Stimulated activated CD4-positive, alpha-beta T cell treated with anti-CD3 and anti-CD28 coated beads, Interleukin-1b, Interleukin-23, amount 100 ng/mL, for 1 hour (primary cell): ENCODE measurements around the gene RHOA.

ENCODE experiments used
- DNase-seq, 2 donors: peaks; one replicate each; pipeline ENCODE4 v3.0.0-alpha.2; 2020; ENCODE audit warnings: low read depth in 2 of 2

Gene RHOA

DNA sequence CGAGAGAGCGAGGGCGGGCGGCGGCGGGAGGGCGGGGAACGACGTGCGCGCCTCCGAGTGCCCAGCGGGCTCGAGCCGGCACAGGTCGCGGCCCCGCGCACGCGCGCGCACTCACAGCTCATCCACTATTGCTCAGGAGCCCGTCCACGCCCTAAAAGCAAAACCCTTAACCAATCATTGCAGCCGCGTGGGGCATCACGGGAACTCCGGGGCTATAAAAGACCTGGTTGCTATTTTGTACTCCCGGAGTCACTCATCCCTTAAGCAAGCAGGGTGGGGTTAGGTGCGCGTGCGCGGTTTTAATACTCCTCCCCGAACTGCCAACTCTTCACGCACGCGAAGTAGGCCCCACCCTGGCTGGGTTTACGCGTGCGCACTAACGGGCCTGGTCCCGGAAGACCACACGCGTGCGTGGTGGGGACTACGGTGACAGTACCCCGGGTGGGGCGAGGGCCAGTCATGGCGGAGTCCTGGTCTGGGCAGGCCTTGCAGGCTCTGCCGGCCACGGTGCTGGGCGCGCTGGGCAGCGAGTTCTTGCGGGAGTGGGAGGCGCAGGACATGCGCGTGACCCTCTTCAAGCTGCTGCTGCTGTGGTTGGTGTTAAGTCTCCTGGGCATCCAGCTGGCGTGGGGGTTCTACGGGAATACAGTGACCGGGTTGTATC, at the start of gene RHOA, which contains the start of gene TCTA:
Gene RHOA, minus strand, starts transcription at position 9 of the 664 bp plus-strand sequence. CDS start 36,387 bp downstream, outside the sequence.
Gene TCTA, plus strand, starts transcription at position 456 of the 664 bp plus-strand sequence. Its CDS starts 4 bp downstream, at position 460.
- DNase-seq = peak; percentile 96 to 99

- no peak for DNase-seq
Observed at GRCh38 chr3:49460956-49461355, 49.2 kb upstream of the RHOA start.

GRCh38 chr3:49460188-49460890, 48.6 kb upstream of the RHOA start:
- no peak for DNase-seq

- DNase-seq = no peak
Observed at GRCh38 chr3:49456466-49456865, 44.7 kb upstream of the RHOA start.

- no peak for DNase-seq
Observed at GRCh38 chr3:49454898-49455681, 43.3 kb upstream of the RHOA start.

DNA sequence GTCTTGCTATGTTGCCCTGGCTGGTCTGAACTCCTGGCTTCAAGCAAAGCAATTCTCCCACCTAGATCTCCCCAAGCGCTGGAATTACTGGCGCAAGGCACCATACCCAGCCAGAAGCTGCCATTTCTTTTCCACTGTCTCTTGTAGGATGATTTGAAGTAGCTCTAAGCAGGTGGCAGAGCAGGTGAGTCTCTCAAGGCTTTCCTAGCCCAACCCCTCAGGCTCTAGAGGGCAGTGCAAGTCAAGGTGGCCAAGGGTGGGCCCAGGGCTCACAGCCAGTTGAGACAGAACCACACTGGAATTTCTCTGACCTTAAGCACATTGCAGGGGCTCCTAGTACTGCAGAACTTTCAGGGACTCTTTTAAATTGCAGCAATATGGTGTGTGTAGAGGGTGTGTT, 42.7 kb upstream of the RHOA start:
- no peak for DNase-seq

GRCh38 chr3:49453621-49454020, 41.8 kb upstream of the RHOA start:
- no peak for DNase-seq

- DNase-seq = no peak
Observed at GRCh38 chr3:49445391-49445790, 33.6 kb upstream of the RHOA start.

DNA sequence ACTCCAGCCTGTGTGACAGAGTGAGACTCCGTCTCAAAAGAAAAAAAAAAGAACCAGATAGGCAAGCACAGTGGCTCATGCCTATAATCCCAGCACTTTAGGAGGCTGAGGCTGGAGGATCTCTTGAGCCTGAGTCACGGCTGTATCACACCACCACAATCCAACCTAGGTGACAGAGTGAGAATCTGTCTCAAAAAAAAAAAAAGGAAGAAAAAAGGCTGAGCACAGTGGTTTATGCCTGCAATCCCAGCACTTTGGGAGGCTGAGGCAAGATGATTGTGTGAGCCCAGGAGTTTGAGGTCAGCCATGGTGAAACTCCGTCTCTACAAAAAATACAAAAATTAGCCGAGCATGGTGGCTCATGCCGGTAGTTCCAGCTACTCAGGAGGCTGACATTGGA, 23.0 kb upstream of the RHOA start:
- no peak for DNase-seq

DNA sequence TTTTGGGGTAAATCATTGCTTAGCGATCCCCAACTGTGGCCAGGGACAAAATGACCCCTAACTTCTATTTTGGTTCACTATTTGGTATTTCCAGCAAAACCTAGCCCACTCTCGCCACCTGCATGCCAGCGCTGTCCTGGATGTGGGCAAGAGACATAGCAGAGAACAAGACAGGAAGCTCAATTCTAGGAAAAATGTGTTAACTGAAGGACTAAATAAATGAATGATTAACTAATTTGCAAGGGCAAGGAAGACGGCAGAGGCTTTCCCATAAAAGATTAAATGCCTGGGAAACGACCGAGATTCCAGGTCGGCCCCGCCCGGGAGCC, 16.9 kb upstream of the RHOA start:
- DNase-seq = no peak

DNA sequence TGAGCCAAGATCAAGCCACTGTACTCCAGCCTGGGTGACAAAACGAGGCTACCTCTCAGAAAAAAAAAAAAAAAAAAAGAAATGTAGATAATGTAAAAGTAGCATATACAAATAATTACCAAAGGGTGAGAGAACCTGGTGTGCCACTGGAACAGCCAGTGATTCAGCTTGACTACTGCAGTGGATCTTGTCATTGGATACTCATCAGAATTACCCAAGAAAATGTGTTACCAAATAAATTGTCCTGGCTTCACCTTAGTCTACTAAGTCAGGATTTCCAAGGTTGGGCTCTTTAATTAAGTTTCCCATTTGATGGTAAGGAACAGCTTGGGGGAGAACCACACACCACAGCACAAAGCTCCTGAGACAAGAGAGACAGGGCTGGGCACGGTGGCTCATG, 15.8 kb upstream of the RHOA start:
- DNase-seq = no peak

- DNase-seq = no peak
Observed at GRCh38 chr3:49424816-49425215, 13.0 kb upstream of the RHOA start.

GRCh38 chr3:49422379-49423248, 10.8 kb upstream of the RHOA start, which contains the start of gene AMT:
AMT (minus strand) TSS chr3:49422473; CDS start chr3:49422450, 23 bp downstream.
- no peak for DNase-seq

DNA sequence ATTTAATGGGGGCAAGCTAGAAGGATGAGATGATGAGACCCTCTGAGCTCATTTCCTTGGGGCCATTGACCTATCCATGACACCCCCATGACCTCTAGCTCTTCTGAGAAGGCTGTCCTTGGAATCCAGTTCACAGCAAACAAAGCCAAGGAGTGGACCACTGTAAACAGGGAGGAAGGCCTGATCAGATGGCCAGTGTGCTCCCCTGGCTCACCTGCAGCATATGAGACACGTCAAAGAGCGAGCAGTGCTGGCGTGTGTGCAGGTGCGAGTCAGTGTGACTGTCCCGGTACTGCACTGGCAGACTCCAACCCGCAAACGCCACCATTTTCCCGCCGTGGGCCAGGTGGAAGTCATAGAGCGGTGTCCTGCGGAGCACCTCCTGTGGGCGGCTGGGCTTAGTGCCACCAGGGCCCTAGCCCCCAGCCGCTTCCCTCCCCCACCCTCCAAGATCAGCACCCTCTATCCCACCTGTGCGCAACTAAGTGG, 10.2 kb upstream of the RHOA start:
- DNase-seq = no peak

DNA sequence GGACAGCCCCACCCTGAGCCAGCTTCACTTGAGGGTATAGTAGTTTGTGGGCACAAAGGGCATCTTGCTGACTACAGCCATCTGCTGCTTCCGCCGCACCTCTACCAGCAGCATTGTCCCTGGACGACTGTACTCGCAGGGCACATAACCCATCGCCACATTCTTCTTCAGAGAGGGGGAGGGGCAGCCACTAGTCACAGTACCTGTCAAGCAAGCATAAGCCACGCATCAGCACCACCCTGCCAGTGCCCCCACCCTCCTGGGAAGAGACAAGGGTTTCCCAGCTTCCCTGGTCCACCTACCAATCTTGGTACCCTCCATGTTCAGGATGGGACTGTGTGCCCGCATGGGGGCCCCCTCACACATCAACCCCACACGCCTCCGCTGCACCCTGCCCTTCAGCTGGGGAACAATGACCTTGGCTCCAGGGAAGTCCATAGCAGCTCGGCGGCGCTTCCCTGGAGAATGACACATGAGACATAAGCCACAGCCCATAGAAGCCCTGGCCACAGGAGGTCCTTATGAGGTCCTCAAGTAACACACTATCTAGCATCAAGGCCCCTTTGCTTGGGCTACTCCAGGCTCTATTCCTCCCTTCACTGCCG, 5.8 kb upstream of the RHOA start:
- no peak for DNase-seq

DNA sequence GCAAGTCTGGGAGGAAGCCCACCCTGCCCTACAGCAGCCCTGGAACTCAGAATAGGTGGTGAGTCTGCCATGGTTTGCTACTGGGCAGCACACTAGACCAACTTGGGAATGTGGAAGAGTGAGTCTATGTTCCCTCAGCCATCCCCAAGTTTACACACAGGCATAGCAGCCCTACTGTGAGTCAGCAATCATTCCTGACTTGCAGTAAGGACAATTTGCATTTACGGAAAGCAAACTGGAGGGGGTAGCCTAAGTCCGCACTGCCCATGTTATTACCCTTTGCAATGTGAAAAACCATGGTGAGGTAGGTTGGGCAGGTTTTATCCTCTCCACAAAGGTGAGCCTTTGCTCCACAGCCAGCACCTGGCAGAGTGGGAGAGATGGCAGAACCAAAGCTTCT, 5.1 kb upstream of the RHOA start:
- no peak for DNase-seq

GRCh38 chr3:49415931-49416601, 4.3 kb upstream of the RHOA start:
- DNase-seq = peak; percentile 7 to 39

DNA sequence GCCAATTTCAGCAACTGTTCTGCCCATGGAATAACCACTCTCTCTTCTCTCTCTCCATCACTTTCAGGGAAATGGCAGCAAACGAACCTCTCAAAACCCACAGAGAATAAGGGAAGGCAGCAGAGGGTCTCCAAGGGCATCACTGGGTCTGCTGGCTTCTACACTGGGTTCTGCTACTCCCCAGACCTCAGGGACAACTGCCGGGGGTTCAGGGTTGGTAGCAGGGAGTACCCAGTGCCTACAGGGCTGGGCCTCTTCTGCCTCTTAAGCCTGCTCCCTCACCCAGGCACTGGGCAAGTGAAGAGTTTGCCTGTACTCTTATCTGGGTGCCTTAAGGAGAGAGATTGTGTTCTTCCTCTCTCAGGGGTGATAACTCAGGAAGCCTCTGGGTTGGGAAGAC, 3.0 kb upstream of the RHOA start:
- DNase-seq = no peak

DNA sequence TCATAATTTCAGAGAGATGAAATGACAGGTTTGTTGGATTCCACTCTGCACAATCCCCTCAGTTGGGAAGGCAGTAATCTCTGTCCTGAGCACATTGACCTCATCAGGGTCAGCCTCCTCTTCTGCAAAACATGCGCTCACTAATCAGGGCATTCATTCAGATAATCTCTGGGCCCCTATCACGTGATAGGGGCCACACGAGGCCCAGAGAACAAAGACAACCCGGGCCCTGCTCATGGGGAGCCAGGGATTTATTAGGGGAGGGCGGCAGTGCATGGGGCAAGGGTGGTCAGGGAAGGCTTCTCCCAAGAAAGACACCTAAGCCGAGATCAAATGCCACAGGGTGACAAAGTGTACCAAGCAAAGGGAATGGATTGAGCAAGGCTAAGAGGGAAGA, 1.6 kb upstream of the RHOA start:
- DNase-seq = no peak

- no peak for DNase-seq
Observed at GRCh38 chr3:49412632-49413337, 1.0 kb upstream of the RHOA start.
